GM12878 (cell line): ENCODE measurements around the gene ACTG1. TPM values are rescaled to one million over a fixed set of nuclear protein-coding genes. Genes with fewer than 3 reads are reported as not detected.

ENCODE experiments used
- ATAC-seq: fragments of 200-7000 bp; cut with Tn5 transposase; 3 replicates; pipeline ENCODE4 v1.9.1; 2020; ENCODE audit warnings: mild to moderate bottlenecking, moderate library complexity
- BruUV-seq: library from RNA; stranded (reverse); fragments of 400-500 nt; replicated peaks from 2 replicates; lab custom pipeline; 2021; lab: Mats Ljungman, UMichigan
- CTCF ChIA-PET: fragments of 300-600 bp; sonication (Branson Sonifier 250); formaldehyde crosslinking; extraction: SDS; loops from one replicate; lab custom pipeline; 2021; ENCODE audit warnings: inconsistent platforms; lab: Yijun Ruan, JAX
- POLR2A ChIA-PET: fragments of 350-600 bp; formaldehyde crosslinking; extraction: SDS; loops from one replicate; lab custom pipeline; 2021; ENCODE audit warnings: inconsistent platforms; lab: Charles Lee
- RAD21 ChIA-PET: fragments of 300-600 bp; sonication (Branson Sonifier 250); formaldehyde crosslinking; loops from one replicate; lab custom pipeline; 2023; ENCODE audit warnings: antibody characterized with exemption; ENCODE audit not compliant: unreplicated experiment; lab: Charles Lee
- SMC1A ChIA-PET: fragments of 300-600 bp; sonication (Branson Sonifier 250); formaldehyde crosslinking; loops from one replicate; lab custom pipeline; 2023; ENCODE audit not compliant: unreplicated experiment, uncharacterized antibody; lab: Charles Lee
- DNase-seq: peaks from one replicate; pipeline ENCODE4 v3.0.0-alpha.2; 2011; ENCODE audit warnings: low read depth, low spot score
- FAIRE-seq: peaks from 3 replicates; lab custom pipeline; 2011; peaks lifted over from hg19 to GRCh38; lab: Jason Lieb, UNC
- H2AFZ ChIP-seq: 2 replicates; pipeline ENCODE4 v1.6.0; 2011; ENCODE audit warnings: low read depth, low read length, control low read depth; ENCODE audit not compliant: control insufficient read depth
- H3K27ac ChIP-seq: 2 replicates; pipeline ENCODE4 v1.5.1; 2011; ENCODE audit warnings: control low read depth; ENCODE audit not compliant: control insufficient read depth, insufficient read depth
- H3K27me3 ChIP-seq, 2 experiments: replicated peaks in 1 of 2; 2 replicates each; pipeline versions ENCODE4 v1.6.0 to v1.6.1; 2011; ENCODE audit warnings: low read length in 1 of 2; ENCODE audit not compliant: control insufficient read depth in 2 of 2, insufficient read depth in 2 of 2
- H3K36me3 ChIP-seq, 2 experiments: 2 replicates each; pipeline ENCODE4 v1.5.1; 2011; ENCODE audit warnings: low read length in 1 of 2; ENCODE audit not compliant: control insufficient read depth in 2 of 2, insufficient read depth in 2 of 2
- H3K4me1 ChIP-seq: 2 replicates; pipeline ENCODE4 v1.6.1; 2011; ENCODE audit warnings: mild to moderate bottlenecking, low read length, moderate library complexity, mixed read lengths; ENCODE audit not compliant: control insufficient read depth, insufficient read depth
- H3K4me2 ChIP-seq: 2 replicates; pipeline ENCODE4 v1.6.0; 2011; ENCODE audit warnings: control low read depth; ENCODE audit not compliant: control insufficient read depth, insufficient read depth
- H3K4me3 ChIP-seq: fragments of 200-600 bp; sonication (generic); 2 replicates; pipeline ENCODE4 v1.5.1; 2016
- H3K79me2 ChIP-seq: 2 replicates; pipeline ENCODE4 v1.6.0; 2011; ENCODE audit warnings: low read length; ENCODE audit not compliant: control insufficient read depth, insufficient read depth
- H3K9ac ChIP-seq: 2 replicates; pipeline ENCODE4 v1.8.0; 2011; ENCODE audit warnings: low read length, control low read depth, mixed read lengths; ENCODE audit not compliant: control insufficient read depth, insufficient read depth
- H3K9me3 ChIP-seq: replicated peaks from 3 replicates; pipeline ENCODE4 v1.5.1; 2011; ENCODE audit warnings: mild to moderate bottlenecking, low read length; ENCODE audit not compliant: control insufficient read depth, insufficient read depth
- H4K20me1 ChIP-seq: 2 replicates; pipeline ENCODE4 v1.6.0; 2011; ENCODE audit not compliant: control insufficient read depth, insufficient read depth
- ATF7 ChIP-seq: fragments of 450-650 bp; IDR thresholded peaks from 2 replicates; pipeline ENCODE4 v1.6.1; 2016; ENCODE audit warnings: low read depth, mild to moderate bottlenecking
- CHD1 ChIP-seq: IDR thresholded peaks from 2 replicates; pipeline ENCODE4 v1.6.1; 2012; ENCODE audit warnings: low read depth, low read length, improper control_type of control experiment
- EGR1 ChIP-seq, 2 experiments: IDR thresholded peaks; 1 replicate in 1 of 2; 2 replicates in 1 of 2; pipeline ENCODE4 v1.6.1; 2011 to 2012; ENCODE audit warnings: low read depth in 2 of 2, low read length in 2 of 2, borderline replicate concordance in 1 of 2, mild to moderate bottlenecking in 1 of 2, moderate library complexity in 1 of 2
- NBN ChIP-seq: fragments of 450-650 bp; IDR thresholded peaks from 2 replicates; pipeline ENCODE4 v1.6.1; 2016
- PAX8 ChIP-seq: fragments of 450-650 bp; IDR thresholded peaks from 2 replicates; pipeline ENCODE4 v1.6.1; 2017; ENCODE audit warnings: mild to moderate bottlenecking, moderate library complexity
- POLR2A ChIP-seq: IDR thresholded peaks from 2 replicates; pipeline ENCODE4 v1.6.1; 2011; ENCODE audit warnings: low read depth, mild to moderate bottlenecking, low read length
- POLR2AphosphoS5 ChIP-seq: IDR thresholded peaks from 2 replicates; pipeline ENCODE4 v1.6.1; 2011; ENCODE audit warnings: mild to moderate bottlenecking, low read length, inconsistent platforms
- POU2F2 ChIP-seq: IDR thresholded peaks from 3 replicates; pipeline ENCODE4 v1.6.1; 2011; ENCODE audit warnings: low read depth, mild to moderate bottlenecking, low read length, borderline replicate concordance
- RAD21 ChIP-seq: IDR thresholded peaks from 2 replicates; pipeline ENCODE4 v1.6.1; 2011; ENCODE audit warnings: mild to moderate bottlenecking, low read depth, low read length, moderate library complexity; ENCODE audit not compliant: insufficient read depth
- RFX5 ChIP-seq: IDR thresholded peaks from 2 replicates; pipeline ENCODE4 v1.6.1; 2011; ENCODE audit warnings: low read depth, low read length, improper control_type of control experiment
- SREBF1 ChIP-seq: IDR thresholded peaks from 2 replicates; pipeline ENCODE4 v1.6.1; 2012; ENCODE audit warnings: mild to moderate bottlenecking, low read length
- TCF12 ChIP-seq: IDR thresholded peaks from 2 replicates; pipeline ENCODE4 v1.6.1; 2011; ENCODE audit warnings: low read depth, mild to moderate bottlenecking, low read length
- TCF3 ChIP-seq: IDR thresholded peaks from 2 replicates; pipeline ENCODE4 v1.6.1; 2012; ENCODE audit warnings: low read depth, mild to moderate bottlenecking, low read length, borderline replicate concordance; ENCODE audit not compliant: insufficient read depth
- WGBS: methylation state at CpG from one replicate; pipeline ENCODE4 v1.1.6; 2016; ENCODE audit warnings: low lambda C conversion rate; ENCODE audit not compliant: insufficient replicate concordance, insufficient coverage; ENCODE audit errors: missing lambda C conversion rate; 5-methylcytosine and 5-hydroxymethylcytosine counted together
- in situ Hi-C: fragments of 300-500 bp; cut with MboI; formaldehyde crosslinking; loops from 9 replicates; pipeline ENCODE4 v1.14.3; 2018; ENCODE audit warnings: mixed read lengths
- intact Hi-C: fragments of 100-400 bp; cut with micrococcal nuclease; formaldehyde crosslinking; loops from one replicate; pipeline ENCODE4 v1.14.2; 2022; ENCODE audit not compliant: unreplicated experiment
- polyA plus RNA-seq, 11 experiments: library from polyadenylated mRNA; depleted of rRNA in 4 of 11; unstranded in 6 of 11; stranded (reverse) in 5 of 11; fragments of >200 nt; fragmentation: Nextera tagmentation in 4 of 11; fragmentation: Illumina TruSeq in 1 of 11; extraction: Ambion mirVana in 4 of 11; extraction: Trizol in 1 of 11; gene quantifications; 1 replicate in 1 of 11; 2 replicates in 10 of 11; pipeline versions ENCODE4 v1.2.1 to v1.2.3, GENCODE V29; 2011 to 2016; ENCODE audit warnings: inconsistent platforms in 2 of 11, missing spikeins in 2 of 11, low read depth in 1 of 11
- total RNA-seq, 4 experiments: library from RNA; depleted of rRNA in 3 of 4; stranded (reverse); fragments of >200 nt in 3 of 4; fragmentation: Illumina TruSeq in 1 of 4; extraction: Trizol in 1 of 4; gene quantifications; 2 replicates each; pipeline versions ENCODE4 v1.2.1 to v1.2.3, GENCODE V29; 2013 to 2021
- TF ChIP-seq, protein P1 (sequence below): fragments of 450-650 bp; IDR thresholded peaks from 2 replicates; pipeline ENCODE4 v1.6.1; 2016; ENCODE audit warnings: mild to moderate bottlenecking
- TF ChIP-seq, protein P2 (sequence below): fragments of 450-650 bp; conservative IDR thresholded peaks from 2 replicates; pipeline ENCODE4 v1.6.1; 2017; ENCODE audit warnings: mild to moderate bottlenecking, moderate library complexity
- TF ChIP-seq, protein P3 (sequence below): fragments of 450-650 bp; IDR thresholded peaks from 2 replicates; pipeline ENCODE4 v1.6.1; 2017; ENCODE audit warnings: mild to moderate bottlenecking, moderate library complexity

ACTG1 gene
- total and polyA plus RNA-seq, 10 of the 15 experiments (the other 5 are each of a cell fraction or from before 2014, with no cell fraction given), result 810 to 6,105 (median 3,650) TPM

DNA sequence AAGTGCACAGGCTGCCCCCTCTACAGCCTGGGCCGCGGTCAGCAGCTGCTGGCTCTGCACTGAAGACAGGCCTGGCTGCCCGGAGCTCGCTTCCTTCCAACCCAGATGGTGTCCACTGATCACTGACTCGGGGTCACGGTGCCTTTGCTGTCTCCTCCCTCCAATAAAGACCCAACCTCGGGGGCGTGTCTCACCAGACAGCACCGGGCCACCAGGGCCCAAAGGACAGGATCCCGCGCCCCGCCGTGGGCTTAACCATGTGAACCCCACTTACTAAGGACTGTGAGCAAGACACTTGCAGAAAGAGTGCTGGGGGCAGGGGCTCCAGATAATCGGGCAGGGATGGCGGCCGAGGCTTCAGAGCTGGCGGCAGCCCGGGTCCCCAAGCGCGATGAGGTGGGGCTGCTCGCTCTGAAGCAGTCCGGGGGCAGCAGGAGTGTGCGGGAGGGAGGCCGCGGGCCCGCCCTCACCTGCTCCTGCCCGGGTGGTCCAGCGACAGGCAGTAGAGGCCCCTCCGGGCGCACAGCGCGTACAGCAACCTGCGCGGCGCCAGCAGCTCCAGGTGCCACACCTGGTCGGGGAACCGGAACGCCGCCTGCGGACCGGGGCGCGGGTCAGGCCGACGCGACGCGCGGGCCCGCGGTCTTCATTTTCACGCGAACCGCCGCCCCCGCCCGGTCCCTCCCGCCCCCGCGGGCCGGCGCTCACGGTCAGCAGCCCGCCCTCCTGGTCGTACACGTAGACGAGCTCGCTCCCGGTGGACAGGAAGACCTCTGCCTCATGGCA, 39.1 kb upstream of the ACTG1 start:
- Histone ChIP-seq H3K27me3 (no peaks in the 10 kb centered on the region), H3K36me3 (peaks cover 11 to 24% of the 10 kb centered on the region in 2 experiments; a peak in 3 of 4 replicates), H4K20me1 (no peaks in the 10 kb centered on the region), H3K9ac (peak overlapping the region; percentile 74), H3K9me3 (no peaks in the 10 kb centered on the region), H3K27ac (peak overlapping the region; percentile 58), H2AFZ (peak overlapping the region; percentile 48), H3K4me1 (peaks cover 14% of the 10 kb centered on the region), H3K79me2 (peaks cover 24% of the 10 kb centered on the region), H3K4me2 (peak overlapping the region; percentile 88), H3K4me3 (peak overlapping the region; percentile 93)
- intact Hi-C loops (loop anchor here (2.0 kb wide), 1 partner anchor 35 kb away; no protein-coding TSS in a partner anchor), in situ Hi-C loops (no loop called here)
- FAIRE-seq (no peak), ATAC-seq (peak; percentile 3), DNase-seq (no peak)
- ChIA-PET RAD21 (interaction anchor here (0.9 to 2.9 kb wide), 9 partner anchors 10 to 313 kb away, joined by 3 to 17 read pairs (median 4); partner anchors contain the start of genes NDUFAF8, PDE6G and TEPSIN), CTCF (interaction anchor here (1.4 to 2.0 kb wide), 2 partner anchors 46 to 49 kb away, joined by 5 to 13 read pairs; no protein-coding TSS in a partner anchor), SMC1A (interaction anchor here (0.6 to 1.7 kb wide), 3 partner anchors 30 to 117 kb away, joined by 3 to 6 read pairs (median 5); no protein-coding TSS in a partner anchor), POLR2A (interaction anchor here (1.0 to 3.0 kb wide), 9 partner anchors 31 to 151 kb away, joined by 3 to 34 read pairs (median 7); partner anchors contain the start of genes ARL16 and HGS)
- 0% methylated on average over 25 of the region's 69 CpGs for WGBS
- no TSS peak for BruUV-seq
- TF ChIP-seq TCF3, result no peak
- no peak for TF ChIP-seq SREBF1
- TF ChIP-seq, protein P1, sequence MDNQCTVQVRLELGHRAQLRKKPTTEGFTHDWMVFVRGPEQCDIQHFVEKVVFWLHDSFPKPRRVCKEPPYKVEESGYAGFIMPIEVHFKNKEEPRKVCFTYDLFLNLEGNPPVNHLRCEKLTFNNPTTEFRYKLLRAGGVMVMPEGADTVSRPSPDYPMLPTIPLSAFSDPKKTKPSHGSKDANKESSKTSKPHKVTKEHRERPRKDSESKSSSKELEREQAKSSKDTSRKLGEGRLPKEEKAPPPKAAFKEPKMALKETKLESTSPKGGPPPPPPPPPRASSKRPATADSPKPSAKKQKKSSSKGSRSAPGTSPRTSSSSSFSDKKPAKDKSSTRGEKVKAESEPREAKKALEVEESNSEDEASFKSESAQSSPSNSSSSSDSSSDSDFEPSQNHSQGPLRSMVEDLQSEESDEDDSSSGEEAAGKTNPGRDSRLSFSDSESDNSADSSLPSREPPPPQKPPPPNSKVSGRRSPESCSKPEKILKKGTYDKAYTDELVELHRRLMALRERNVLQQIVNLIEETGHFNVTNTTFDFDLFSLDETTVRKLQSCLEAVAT, result no peak
- TF ChIP-seq POU2F2, result no peak
- no peak for TF ChIP-seq CHD1
- no peak for TF ChIP-seq PAX8
- TF ChIP-seq POLR2A, result no peak
- no peak for TF ChIP-seq NBN
- TF ChIP-seq RAD21, result no peak
- TF ChIP-seq, protein P2, sequence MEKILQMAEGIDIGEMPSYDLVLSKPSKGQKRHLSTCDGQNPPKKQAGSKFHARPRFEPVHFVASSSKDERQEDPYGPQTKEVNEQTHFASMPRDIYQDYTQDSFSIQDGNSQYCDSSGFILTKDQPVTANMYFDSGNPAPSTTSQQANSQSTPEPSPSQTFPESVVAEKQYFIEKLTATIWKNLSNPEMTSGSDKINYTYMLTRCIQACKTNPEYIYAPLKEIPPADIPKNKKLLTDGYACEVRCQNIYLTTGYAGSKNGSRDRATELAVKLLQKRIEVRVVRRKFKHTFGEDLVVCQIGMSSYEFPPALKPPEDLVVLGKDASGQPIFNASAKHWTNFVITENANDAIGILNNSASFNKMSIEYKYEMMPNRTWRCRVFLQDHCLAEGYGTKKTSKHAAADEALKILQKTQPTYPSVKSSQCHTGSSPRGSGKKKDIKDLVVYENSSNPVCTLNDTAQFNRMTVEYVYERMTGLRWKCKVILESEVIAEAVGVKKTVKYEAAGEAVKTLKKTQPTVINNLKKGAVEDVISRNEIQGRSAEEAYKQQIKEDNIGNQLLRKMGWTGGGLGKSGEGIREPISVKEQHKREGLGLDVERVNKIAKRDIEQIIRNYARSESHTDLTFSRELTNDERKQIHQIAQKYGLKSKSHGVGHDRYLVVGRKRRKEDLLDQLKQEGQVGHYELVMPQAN, result peak; percentile 20
- TF ChIP-seq, protein P3, sequence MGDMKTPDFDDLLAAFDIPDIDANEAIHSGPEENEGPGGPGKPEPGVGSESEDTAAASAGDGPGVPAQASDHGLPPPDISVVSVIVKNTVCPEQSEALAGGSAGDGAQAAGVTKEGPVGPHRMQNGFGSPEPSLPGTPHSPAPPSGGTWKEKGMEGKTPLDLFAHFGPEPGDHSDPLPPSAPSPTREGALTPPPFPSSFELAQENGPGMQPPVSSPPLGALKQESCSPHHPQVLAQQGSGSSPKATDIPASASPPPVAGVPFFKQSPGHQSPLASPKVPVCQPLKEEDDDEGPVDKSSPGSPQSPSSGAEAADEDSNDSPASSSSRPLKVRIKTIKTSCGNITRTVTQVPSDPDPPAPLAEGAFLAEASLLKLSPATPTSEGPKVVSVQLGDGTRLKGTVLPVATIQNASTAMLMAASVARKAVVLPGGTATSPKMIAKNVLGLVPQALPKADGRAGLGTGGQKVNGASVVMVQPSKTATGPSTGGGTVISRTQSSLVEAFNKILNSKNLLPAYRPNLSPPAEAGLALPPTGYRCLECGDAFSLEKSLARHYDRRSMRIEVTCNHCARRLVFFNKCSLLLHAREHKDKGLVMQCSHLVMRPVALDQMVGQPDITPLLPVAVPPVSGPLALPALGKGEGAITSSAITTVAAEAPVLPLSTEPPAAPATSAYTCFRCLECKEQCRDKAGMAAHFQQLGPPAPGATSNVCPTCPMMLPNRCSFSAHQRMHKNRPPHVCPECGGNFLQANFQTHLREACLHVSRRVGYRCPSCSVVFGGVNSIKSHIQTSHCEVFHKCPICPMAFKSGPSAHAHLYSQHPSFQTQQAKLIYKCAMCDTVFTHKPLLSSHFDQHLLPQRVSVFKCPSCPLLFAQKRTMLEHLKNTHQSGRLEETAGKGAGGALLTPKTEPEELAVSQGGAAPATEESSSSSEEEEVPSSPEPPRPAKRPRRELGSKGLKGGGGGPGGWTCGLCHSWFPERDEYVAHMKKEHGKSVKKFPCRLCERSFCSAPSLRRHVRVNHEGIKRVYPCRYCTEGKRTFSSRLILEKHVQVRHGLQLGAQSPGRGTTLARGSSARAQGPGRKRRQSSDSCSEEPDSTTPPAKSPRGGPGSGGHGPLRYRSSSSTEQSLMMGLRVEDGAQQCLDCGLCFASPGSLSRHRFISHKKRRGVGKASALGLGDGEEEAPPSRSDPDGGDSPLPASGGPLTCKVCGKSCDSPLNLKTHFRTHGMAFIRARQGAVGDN, result no peak; the same call in 1 of the 2 replicates
- TF ChIP-seq ATF7, result no peak
- no peak for TF ChIP-seq TCF12
- no peak for TF ChIP-seq RFX5
- peak in 1 of 2 experiments; percentile 90; a peak in 2 of 3 replicates for TF ChIP-seq EGR1 (IDR thresholded peaks at IDR 0.05; ENCODE audit: borderline replicate concordance in 1 of 2, low read depth in 2 of 2, low read length in 2 of 2)
- TF ChIP-seq POLR2AphosphoS5, result no peak
